Activated CD8-positive, alpha-beta memory T cell treated with anti-CD3 and anti-CD28 coated beads, Interleukin-2, amount 50 U/mL, for 48 hours (primary cell): ENCODE results near the gene FNBP1L.

Experiments used
- DNase-seq: peaks from one replicate; pipeline ENCODE4 v3.0.0-alpha.2; 2020

FNBP1L gene

GRCh38 chr1:93447481-93448291, at the start of gene FNBP1L:
FNBP1L (plus strand) TSS chr1:93448118; CDS start chr1:93448282, 164 bp downstream.
- peak; percentile 76 for DNase-seq

- DNase-seq: no peak
Measured at GRCh38 chr1:93399781-93400180, 48.1 kb upstream of the FNBP1L start.

GRCh38 chr1:93408203-93408602, 39.7 kb upstream of the FNBP1L start:
- DNase-seq: no peak

- no peak for DNase-seq
Measured at GRCh38 chr1:93411000-93411399, 36.9 kb upstream of the FNBP1L start.

GRCh38 chr1:93414749-93415148, 33.2 kb upstream of the FNBP1L start:
- DNase-seq: no peak

- no peak for DNase-seq
Measured at GRCh38 chr1:93415296-93415695, 32.6 kb upstream of the FNBP1L start.

GRCh38 chr1:93416183-93416582, 31.7 kb upstream of the FNBP1L start:
- no peak for DNase-seq

GRCh38 chr1:93419344-93419743, 28.6 kb upstream of the FNBP1L start:
- DNase-seq: no peak

- DNase-seq: no peak
Measured at GRCh38 chr1:93420400-93420799, 27.5 kb upstream of the FNBP1L start.

GRCh38 chr1:93426181-93426580, 21.7 kb upstream of the FNBP1L start:
- no peak for DNase-seq

GRCh38 chr1:93427656-93428055, 20.3 kb upstream of the FNBP1L start:
- DNase-seq: no peak

GRCh38 chr1:93433407-93433961, 14.4 kb upstream of the FNBP1L start:
- DNase-seq: no peak

- DNase-seq: no peak
Measured at GRCh38 chr1:93434088-93434487, 13.8 kb upstream of the FNBP1L start.

- DNase-seq: no peak
Measured at GRCh38 chr1:93434987-93435386, 12.9 kb upstream of the FNBP1L start.

- DNase-seq: no peak
Measured at GRCh38 chr1:93435443-93435842, 12.5 kb upstream of the FNBP1L start.

GRCh38 chr1:93436496-93436895, 11.4 kb upstream of the FNBP1L start:
- DNase-seq: no peak

- DNase-seq: no peak
Measured at GRCh38 chr1:93437976-93438605, 9.8 kb upstream of the FNBP1L start.

- no peak for DNase-seq
Measured at GRCh38 chr1:93438716-93439115, 9.2 kb upstream of the FNBP1L start.

- no peak for DNase-seq
Measured at GRCh38 chr1:93440272-93440671, 7.6 kb upstream of the FNBP1L start.

GRCh38 chr1:93440706-93441105, 7.2 kb upstream of the FNBP1L start:
- DNase-seq: no peak

GRCh38 chr1:93441589-93441988, 6.3 kb upstream of the FNBP1L start:
- no peak for DNase-seq

GRCh38 chr1:93442008-93442666, 5.8 kb upstream of the FNBP1L start:
- no peak for DNase-seq

GRCh38 chr1:93442741-93443140, 5.2 kb upstream of the FNBP1L start:
- no peak for DNase-seq

- no peak for DNase-seq
Measured at GRCh38 chr1:93443454-93443853, 4.5 kb upstream of the FNBP1L start.
